Ovary (tissue), 3 donors: ENCODE data around the gene SLC66A3.

ENCODE experiments used
- CTCF ChIP-seq, 3 donors: fragments of 450-650 bp in 2 of 3; fragments of 200-600 bp in 1 of 3; IDR thresholded peaks; one replicate each; pipeline versions ENCODE4 v1.5.1 to v1.8.0; 2016 to 2022; ENCODE audit warnings: antibody characterized with exemption in 3 of 3, mild to moderate bottlenecking in 1 of 3
- EP300 ChIP-seq: sonication (generic); formaldehyde crosslinking; IDR thresholded peaks from one replicate; pipeline ENCODE4 v1.6.1; 2017; ENCODE audit warnings: antibody characterized with exemption
- POLR2A ChIP-seq: fragments of 450-650 bp; IDR thresholded peaks from one replicate; pipeline ENCODE4 v1.6.1; 2017; ENCODE audit warnings: antibody characterized with exemption, mild to moderate bottlenecking, moderate library complexity
- donor health status: DM: no; HTN: no; CAD: no.

GRCh38 chr2:11142330-11142729 is 12.9 kb upstream of the SLC66A3 start:
- TF ChIP-seq CTCF (IDR thresholded peaks at IDR 0.05) (no peak), EP300 (no peak), POLR2A (no peak)
